AG04449 (cell line): Measurements from ENCODE around the gene COCH.

Experiments
- CTCF ChIA-PET: fragments of 350-600 bp; formaldehyde crosslinking; extraction: SDS; loops from one replicate; lab custom pipeline; 2021; ENCODE audit warnings: antibody characterized with exemption; lab: Yijun Ruan, JAX
- POLR2A ChIA-PET: fragments of 400-600, 350-600 bp; formaldehyde crosslinking; extraction: SDS; loops from one replicate; lab custom pipeline; 2020; ENCODE audit warnings: antibody characterized with exemption, inconsistent platforms; lab: Yijun Ruan, JAX
- DNase-seq: peaks from one replicate; pipeline ENCODE4 v3.0.0-alpha.2; 2010; ENCODE audit warnings: low read depth, low spot score
- H3K4me3 ChIP-seq: 2 replicates; pipeline ENCODE4 v1.5.1; 2011; ENCODE audit warnings: low read depth, mild to moderate bottlenecking, control low read depth, low read length
- TF ChIP-seq, protein P1 (sequence below): IDR thresholded peaks from one replicate; pipeline ENCODE4 v1.5.1; 2011; ENCODE audit warnings: mild to moderate bottlenecking, moderate library complexity, low read length, control low read depth, inconsistent platforms; ENCODE audit not compliant: insufficient read depth; ENCODE audit errors: missing control alignments

COCH gene

DNA sequence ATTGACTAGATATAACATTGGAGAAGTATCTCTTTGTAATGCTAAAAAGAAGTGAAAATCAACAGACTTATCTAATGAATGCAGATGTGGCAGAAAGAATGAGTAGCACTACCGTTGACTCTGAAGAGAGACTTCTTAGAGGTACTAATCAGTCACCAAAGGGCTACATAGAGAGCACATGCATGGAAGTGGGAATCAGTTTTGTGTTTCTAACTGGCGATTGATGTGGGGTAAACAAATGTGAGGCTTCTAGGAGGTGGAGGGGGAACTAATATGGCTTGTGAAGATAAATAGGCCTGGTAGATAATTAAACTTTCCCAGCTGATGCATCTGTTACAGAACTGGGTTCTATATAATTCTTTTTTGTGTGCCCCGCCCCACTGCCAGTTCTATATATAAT lies 10.5 kb downstream of the COCH start:
- TF ChIP-seq, protein P1, sequence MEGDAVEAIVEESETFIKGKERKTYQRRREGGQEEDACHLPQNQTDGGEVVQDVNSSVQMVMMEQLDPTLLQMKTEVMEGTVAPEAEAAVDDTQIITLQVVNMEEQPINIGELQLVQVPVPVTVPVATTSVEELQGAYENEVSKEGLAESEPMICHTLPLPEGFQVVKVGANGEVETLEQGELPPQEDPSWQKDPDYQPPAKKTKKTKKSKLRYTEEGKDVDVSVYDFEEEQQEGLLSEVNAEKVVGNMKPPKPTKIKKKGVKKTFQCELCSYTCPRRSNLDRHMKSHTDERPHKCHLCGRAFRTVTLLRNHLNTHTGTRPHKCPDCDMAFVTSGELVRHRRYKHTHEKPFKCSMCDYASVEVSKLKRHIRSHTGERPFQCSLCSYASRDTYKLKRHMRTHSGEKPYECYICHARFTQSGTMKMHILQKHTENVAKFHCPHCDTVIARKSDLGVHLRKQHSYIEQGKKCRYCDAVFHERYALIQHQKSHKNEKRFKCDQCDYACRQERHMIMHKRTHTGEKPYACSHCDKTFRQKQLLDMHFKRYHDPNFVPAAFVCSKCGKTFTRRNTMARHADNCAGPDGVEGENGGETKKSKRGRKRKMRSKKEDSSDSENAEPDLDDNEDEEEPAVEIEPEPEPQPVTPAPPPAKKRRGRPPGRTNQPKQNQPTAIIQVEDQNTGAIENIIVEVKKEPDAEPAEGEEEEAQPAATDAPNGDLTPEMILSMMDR: no peak
- ChIA-PET POLR2A (no interaction called here), CTCF (no interaction called here)
- DNase-seq: no peak
- no peak overlapping the region for H3K4me3 ChIP-seq

DNA sequence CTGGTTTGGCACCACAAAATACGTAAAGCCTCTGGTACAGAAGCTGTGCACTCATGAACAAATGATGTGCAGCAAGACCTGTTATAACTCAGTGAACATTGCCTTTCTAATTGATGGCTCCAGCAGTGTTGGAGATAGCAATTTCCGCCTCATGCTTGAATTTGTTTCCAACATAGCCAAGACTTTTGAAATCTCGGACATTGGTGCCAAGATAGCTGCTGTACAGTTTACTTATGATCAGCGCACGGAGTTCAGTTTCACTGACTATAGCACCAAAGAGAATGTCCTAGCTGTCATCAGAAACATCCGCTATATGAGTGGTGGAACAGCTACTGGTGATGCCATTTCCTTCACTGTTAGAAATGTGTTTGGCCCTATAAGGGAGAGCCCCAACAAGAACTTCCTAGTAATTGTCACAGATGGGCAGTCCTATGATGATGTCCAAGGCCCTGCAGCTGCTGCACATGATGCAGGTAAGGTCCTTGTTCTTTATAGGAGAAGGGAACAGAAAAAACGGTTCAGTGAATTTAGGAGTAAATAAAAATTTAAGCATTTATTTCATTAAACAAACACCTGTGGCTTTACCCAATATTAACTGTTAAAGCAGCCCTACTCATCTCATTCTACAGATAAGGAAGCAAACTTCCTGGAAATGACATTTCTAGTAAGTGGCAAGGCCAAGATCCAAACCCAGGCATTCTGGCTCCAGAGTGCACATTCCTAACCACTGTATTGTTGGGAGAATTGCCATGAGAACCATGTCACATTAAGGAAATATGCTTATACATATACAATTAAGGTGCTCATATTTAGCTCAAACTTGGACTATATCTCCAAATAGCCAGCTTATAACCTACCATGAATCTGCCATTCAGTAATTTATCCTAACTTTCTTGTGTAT lies 11.7 kb downstream of the COCH start:
- TF ChIP-seq, protein P1: no peak

DNA sequence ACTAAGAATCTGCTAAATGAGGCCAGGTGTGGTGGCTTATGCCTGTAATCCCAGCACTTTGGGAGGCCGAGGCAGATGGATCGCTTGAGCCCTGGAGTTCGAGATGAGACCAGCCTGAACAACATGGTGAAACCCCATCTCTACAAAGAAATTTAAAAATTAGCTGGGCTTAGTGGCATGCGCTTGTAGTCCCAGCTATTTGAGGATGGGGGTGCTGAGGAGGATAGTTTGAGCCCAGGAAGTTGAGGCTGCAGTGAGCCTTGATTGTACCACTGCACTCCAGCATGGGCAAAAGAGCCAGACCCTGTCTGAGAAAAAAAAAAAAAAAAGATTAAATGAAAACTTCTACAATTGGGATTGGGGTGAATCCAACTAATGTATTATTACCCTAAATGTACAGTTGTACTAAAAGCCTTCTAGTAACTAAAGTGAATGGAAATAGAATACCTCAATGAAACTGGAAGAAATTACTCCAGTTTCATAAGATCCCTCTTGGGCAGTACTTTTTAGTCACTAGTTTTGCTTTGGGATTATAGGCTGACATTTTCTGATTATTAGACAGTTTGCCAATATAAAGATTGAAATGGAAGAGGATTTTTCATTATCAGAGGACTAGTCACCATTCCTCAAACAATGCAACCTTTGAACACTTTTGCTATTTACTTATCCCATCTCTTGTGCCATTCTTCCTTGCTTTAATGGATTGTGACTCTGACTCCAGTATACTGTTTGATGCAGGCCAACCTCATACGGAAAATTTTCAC lies 14.3 kb downstream of the COCH start:
- POLR2A ChIA-PET: no interaction called here
- CTCF ChIA-PET: no interaction called here
- no peak overlapping the region for H3K4me3 ChIP-seq
- TF ChIP-seq, protein P1: no peak
- DNase-seq: no peak

More for the DNA sequence above, 11.7 kb downstream of the COCH start:
- H3K4me3 ChIP-seq: no peak overlapping the region
- ChIA-PET CTCF (no interaction called here), POLR2A (no interaction called here)
- peak; percentile 9 for DNase-seq

DNA sequence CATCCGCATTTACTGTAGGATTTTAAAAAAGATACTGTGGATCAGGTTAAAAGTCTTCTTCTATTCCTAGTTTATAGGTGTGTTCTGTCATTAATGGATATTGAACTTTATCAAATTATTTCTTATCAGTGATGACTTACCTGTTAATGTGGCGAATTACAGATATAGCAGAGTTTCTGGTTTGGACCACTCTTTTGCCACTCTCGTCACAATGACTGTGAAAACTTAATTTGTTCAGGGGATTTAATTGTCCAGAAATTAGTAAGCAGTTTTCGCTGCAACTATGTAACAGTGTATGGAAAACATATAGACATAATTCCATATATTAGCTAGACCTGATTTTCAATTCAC lies 14.9 kb downstream of the COCH start:
- TF ChIP-seq, protein P1: no peak
- CTCF ChIA-PET: no interaction called here
- no peak overlapping the region for H3K4me3 ChIP-seq
- POLR2A ChIA-PET: no interaction called here
- DNase-seq: no peak

DNA sequence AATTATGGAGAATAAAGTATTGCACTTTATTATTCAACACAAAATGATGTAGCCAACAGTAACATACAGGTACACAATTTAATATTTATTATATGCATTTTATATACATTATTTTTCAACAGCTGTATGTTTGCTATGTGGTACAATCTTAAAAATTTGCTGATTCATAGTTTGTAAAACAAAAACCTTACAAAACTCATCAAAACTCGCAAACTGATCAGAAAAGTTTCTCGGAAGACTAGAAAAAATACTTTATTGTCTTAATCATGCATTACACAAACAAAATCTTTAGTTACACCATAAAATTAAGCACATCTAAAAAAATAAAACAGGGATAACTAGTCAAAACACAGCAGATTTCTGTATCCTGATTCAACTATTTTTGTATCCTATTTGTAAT lies 19.5 kb downstream of the COCH start:
- ChIA-PET POLR2A (no interaction called here), CTCF (no interaction called here)

More for the DNA sequence above, 19.5 kb downstream of the COCH start:
- no peak for DNase-seq
- no peak overlapping the region for H3K4me3 ChIP-seq
- TF ChIP-seq, protein P1: no peak
